SIG-M5 (cell line): ENCODE data around the gene RHAG.
"Not testable (repeated sequence)": the region's sequence is repeated elsewhere in the genome, so short reads cannot be mapped to it uniquely, and the experiment has no call there.

Source experiments
- DNase-seq: peaks from one replicate; lab custom pipeline; 2025; lab: John Stamatoyannopoulos, UW

The RHAG gene

GRCh38 chr6:49635978-49636712 is 494 bp downstream of the RHAG start:
- DNase-seq: no peak

DNA sequence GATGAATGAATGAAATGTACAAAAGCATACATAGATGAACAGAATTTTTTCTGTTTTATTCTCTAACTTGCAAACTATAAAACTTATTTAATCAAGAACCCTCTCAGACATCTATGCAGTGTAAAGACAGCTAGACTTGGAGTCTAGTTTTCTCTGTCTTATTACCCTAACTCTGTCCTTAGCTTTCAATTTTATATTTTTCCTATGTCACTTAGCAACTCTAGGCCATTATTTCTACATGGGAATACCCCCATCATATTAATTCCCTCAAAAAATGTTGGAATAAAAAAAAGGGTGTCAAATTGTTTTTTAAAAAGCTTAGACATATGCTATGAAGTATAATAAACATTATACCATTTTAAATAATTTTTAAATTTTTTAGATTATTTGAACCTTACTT is 1.2 kb downstream of the RHAG start:
- no peak for DNase-seq

- DNase-seq: no peak
These were observed 1.8 kb downstream of the RHAG start for GRCh38 chr6:49634836-49635218.

GRCh38 chr6:49634092-49634835 is 2.4 kb downstream of the RHAG start:
- no peak for DNase-seq

DNA sequence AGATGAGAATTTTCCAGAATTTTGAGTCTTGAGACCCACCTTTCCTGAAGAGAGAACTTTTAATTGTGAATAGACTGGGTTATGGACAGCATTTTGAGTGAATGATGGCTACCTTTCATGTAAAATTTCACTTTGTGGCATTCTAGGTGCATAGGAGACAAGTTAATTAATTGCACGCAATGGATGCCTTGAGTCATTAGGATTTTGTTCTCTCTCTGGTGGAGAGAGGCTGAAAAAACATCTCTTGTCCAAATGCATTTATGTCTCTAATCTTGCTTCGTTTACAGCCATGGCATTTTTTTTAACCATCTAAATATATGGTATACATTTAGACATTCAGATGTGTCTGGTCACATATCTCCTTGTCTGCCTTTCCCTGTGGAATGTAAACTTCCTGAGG is 3.1 kb downstream of the RHAG start:
- DNase-seq: no peak

DNA sequence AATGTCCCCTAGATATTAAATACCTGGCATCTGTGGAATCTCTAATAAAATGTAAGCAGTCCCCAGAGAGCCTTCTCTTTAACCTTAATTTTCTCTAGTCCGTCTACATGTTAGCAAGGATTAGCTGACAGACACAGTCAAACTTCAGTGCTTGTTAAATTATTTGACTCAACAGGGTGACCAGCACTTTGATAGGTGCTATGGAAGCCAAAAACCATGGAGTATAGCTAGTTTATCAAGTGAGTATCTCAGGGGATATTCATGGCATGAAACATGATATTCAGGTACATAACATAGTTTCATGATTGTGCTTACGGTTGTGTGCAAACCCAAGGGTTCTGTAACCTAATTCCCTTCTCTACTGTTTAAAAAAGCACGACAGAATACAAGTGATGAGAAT is 3.9 kb downstream of the RHAG start:
- no peak for DNase-seq

GRCh38 chr6:49629485-49630088 is 7.1 kb downstream of the RHAG start:
- not testable (repeated sequence) for DNase-seq

DNA sequence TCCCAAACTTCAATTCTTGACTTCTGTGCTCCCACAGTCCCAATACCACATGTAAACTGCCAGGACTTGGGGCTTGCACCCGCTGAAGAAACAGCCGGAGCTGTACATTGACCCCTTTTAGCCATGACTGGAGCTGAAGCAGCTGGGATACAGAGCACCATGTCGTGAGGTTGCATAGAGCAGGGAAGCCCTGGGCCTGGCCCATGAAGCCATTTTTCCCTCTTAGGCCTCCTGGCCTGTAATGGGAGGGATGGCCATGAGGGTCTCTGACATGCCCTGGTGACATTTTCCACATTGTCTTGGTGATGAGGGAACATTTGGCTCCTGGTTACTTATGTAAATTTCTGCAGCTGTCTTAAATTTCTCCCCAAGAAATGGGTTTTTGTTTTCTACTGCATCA is 9.8 kb downstream of the RHAG start:
- DNase-seq: no peak

DNA sequence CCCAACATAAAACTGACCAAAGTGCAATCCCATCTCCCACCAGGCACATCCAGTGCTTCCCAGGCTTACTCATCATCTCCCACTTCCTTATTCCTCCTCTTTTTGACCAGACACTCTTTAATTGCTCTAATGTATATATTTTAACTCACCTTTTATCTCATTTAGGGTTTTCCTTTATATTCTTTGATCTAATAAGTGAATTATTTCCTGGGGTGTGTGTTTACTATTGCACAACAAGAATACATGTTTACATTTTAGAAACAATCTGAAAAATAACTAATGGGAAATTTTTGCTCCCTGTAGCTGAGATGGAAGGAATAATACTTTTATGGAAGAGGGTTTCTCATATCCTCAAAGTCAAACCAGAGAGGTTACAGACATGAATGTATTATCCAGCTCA is 18.4 kb downstream of the RHAG start:
- DNase-seq: no peak

- not testable (repeated sequence) for DNase-seq
These were observed 22.5 kb downstream of the RHAG start for GRCh38 chr6:49614144-49614543.

GRCh38 chr6:49609285-49609684 is 27.4 kb downstream of the RHAG start:
- no peak for DNase-seq

DNA sequence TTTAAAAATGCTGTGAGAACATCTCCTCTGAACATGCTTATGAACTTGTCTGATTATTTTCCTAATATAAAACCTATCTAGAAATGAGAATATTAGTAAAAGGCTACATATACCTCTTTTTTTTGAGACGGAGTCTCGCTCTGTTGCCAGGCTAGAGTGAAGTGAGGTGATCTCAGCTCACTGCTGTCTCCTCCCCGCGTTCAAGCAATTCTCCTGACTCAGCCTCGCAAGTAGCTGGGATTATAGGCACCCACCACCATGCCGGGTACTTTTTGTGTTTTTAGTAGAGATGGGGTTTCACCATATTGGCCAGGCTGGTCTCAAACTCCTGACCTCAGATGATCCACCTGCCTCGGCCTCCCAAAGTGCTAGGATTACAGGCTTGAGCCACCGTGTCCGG is 28.4 kb downstream of the RHAG start:
- DNase-seq: not testable (repeated sequence)

DNA sequence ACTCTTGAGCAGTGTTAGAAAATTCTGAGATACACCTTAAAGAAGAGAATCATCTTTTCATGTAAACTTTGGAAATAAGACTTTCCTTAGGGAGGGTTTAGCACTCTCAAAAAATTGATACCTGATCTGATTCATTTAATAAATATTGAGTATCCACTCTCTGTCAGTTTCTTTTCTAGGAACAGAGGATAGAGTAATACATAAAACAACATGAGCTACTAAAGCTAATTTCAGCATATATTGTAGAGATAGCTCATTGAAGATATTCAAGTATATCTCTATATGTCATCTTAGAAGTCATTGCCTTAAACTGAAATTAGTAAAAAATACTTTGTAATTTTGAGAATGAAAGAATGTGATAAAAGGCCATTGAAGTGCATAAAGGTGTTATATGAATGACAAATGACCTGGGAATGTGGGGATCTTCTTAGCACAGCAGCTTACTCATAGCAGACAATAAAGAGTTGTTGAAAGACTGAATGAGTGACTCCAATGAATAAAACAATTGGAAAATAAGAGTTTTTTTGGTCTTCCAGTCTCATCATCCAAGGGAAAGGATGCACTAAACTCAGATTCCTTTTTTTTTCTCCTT is 29.2 kb downstream of the RHAG start:
- DNase-seq: no peak

DNA sequence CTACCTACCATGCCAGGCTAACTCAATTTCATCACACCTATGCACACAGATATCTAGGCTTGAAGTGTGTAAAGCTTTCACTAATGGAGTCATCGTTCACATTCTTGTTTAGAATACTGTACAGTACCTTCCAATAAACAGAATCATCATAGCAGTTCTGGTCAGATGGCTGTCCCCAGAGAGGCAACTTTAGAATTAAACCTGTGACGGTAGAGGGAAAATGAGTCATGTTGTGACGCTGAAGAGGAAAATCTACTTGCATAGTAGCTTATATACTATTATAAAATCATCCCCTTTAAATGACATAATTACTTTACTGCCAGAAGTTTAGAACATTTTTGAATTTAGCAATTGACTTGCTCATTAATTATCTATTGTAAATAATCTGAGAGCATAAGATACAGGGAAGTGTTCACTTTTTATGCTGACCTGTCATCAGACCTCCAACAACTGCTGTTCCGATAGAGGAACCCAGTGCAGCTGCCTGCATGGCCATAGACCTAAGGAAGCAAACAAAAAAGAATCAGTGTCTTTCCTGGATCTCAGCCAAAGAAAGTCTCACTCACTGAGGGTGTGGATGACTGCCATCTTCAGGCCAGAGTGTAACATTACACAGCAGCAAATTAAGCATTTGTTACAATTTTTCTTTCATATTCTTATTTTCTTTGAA is 29.8 kb downstream of the RHAG start:
- DNase-seq: no peak

- not testable (repeated sequence) for DNase-seq
These were observed 32.6 kb downstream of the RHAG start for GRCh38 chr6:49604080-49604479.

GRCh38 chr6:49587262-49587661 is 49.4 kb downstream of the RHAG start:
- not testable (repeated sequence) for DNase-seq

DNA sequence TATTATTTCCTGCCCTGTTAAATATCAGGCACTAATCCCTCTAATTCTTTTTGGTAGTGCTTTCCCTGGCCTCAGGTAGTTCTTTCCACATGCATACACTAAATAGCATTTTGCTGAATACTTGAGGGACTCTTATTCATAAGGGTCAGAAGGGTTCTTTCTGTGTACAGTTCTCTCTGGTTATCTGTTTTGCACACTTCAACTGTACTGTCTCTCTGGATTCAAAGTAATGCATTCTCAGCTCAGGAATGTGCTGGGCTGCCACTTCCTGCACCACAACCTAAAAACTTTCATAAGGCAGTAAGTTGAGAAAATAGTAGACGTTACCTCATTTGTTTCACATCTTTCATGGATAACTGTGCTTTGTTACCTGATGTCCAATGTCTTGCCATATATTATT is 54.1 kb downstream of the RHAG start:
- no peak for DNase-seq

- DNase-seq: no peak
These were observed 57.0 kb downstream of the RHAG start for GRCh38 chr6:49579649-49580048.

GRCh38 chr6:49576618-49577017 is 60.0 kb downstream of the RHAG start:
- DNase-seq: no peak

GRCh38 chr6:49570474-49571079 is 66.1 kb downstream of the RHAG start:
- DNase-seq: no peak

GRCh38 chr6:49565855-49566254 is 70.8 kb downstream of the RHAG start:
- DNase-seq: no peak

GRCh38 chr6:49565261-49565660 is 71.4 kb downstream of the RHAG start:
- DNase-seq: no peak
